Choroid plexus epithelial cell (primary cell): ENCODE results near the gene ATP6V1F.

ENCODE experiments used
- DNase-seq: peaks from one replicate; pipeline ENCODE4 v3.0.0-alpha.2; 2010; ENCODE audit warnings: low read depth
- H3K4me3 ChIP-seq: 2 replicates; pipeline ENCODE4 v1.5.1; 2011; ENCODE audit warnings: low read depth, mild to moderate bottlenecking, control low read depth, low read length, moderate library complexity
- TF ChIP-seq, protein P1 (sequence below): conservative IDR thresholded peaks from 2 replicates; pipeline ENCODE4 v1.5.1; 2011; ENCODE audit warnings: low read depth, mild to moderate bottlenecking, control low read depth, inconsistent platforms, low read length, moderate library complexity

The ATP6V1F gene

DNA sequence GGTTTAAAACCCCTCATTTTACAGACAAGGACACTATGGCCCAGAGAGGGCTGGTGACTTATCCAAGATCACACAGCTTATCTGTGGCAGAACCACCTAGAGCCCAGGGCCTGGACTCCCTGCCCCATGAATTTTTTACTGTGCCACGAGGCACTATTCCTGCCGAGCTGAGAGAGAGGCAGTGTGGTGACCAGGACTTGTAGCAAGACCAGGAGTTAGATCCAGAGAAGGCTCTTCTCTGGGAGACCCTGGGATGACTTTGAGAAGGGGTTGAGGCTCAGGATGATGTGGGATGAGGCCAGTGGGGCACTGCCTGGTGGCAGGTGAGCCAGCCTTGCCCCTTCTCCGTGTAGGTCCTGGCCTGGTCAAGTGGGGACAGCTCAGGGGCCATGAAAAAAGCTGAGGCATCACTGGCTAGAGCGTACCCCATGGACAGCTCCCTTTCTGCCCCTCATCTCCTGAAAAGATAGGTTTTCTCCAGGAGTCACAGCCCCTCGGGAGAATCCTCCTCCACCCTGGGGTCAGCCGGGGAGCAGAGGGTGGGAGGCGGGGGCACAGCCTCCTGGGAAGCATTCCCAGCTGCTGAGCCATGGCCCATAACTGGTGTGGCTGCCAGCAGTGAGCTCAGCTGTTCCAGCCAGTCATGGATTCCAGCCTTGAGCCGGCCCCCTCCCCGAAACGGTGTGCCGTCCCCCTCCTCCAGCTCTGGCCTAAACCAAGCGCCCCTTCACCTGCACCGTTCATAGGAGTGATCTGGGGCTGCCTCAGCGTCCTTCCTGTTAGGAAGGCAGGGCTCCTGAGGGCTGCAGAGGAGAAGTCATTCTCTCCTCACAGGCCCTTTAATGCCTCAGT, 26.6 kb upstream of the ATP6V1F start:
- no peak overlapping the region for H3K4me3 ChIP-seq
- peak; percentile 19 for DNase-seq
- TF ChIP-seq, protein P1, sequence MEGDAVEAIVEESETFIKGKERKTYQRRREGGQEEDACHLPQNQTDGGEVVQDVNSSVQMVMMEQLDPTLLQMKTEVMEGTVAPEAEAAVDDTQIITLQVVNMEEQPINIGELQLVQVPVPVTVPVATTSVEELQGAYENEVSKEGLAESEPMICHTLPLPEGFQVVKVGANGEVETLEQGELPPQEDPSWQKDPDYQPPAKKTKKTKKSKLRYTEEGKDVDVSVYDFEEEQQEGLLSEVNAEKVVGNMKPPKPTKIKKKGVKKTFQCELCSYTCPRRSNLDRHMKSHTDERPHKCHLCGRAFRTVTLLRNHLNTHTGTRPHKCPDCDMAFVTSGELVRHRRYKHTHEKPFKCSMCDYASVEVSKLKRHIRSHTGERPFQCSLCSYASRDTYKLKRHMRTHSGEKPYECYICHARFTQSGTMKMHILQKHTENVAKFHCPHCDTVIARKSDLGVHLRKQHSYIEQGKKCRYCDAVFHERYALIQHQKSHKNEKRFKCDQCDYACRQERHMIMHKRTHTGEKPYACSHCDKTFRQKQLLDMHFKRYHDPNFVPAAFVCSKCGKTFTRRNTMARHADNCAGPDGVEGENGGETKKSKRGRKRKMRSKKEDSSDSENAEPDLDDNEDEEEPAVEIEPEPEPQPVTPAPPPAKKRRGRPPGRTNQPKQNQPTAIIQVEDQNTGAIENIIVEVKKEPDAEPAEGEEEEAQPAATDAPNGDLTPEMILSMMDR: no peak

DNA sequence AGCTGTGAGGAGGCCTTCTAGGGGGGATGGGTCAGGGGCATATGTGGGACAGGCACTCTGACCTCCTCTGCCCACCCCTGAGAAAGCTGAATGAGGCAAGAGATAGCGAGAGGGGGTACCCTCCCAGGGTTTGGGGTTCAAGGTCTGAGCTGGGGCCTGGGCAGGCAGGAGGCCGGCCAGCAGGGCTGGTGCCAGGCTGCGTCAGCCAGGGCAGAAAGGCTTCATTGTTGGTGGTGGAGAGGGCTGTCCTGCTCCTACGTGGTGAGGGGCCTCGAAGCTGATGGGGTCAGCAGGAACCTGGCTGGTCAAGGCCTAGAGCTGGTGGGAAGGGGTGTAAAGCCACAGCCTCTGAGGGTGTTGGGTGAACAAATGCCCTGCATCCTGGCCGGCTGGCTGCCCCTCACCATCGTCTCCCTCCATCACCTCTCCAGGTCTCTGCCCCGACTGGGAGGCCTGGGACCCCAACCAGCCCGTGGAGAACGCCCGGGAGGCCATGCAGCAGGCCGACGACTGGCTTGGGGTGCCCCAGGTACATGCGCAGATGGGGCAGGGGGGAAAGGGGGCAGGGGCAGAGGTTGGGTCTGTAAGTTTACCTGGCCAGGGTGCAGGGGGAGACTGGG, 25.8 kb upstream of the ATP6V1F start:
- TF ChIP-seq, protein P1: no peak
- no peak overlapping the region for H3K4me3 ChIP-seq
- no peak for DNase-seq

DNA sequence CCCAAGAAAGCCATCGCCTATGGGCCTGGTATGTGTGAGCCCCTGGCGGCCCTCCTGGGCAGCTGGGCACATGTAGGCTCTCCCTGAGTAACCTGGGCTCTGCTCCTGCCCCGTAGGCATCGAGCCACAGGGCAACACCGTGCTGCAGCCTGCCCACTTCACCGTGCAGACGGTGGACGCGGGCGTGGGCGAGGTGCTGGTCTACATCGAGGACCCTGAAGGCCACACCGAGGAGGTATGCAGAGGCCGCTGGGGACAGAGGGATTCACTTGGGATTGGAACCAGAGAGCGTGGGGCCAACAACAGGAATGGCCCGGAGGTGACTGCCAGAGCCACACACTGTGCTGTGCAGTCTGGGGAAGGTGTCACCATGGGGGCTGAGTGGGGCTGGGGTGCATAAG, 25.1 kb upstream of the ATP6V1F start:
- TF ChIP-seq, protein P1: no peak
- DNase-seq: no peak
- H3K4me3 ChIP-seq: no peak overlapping the region

DNA sequence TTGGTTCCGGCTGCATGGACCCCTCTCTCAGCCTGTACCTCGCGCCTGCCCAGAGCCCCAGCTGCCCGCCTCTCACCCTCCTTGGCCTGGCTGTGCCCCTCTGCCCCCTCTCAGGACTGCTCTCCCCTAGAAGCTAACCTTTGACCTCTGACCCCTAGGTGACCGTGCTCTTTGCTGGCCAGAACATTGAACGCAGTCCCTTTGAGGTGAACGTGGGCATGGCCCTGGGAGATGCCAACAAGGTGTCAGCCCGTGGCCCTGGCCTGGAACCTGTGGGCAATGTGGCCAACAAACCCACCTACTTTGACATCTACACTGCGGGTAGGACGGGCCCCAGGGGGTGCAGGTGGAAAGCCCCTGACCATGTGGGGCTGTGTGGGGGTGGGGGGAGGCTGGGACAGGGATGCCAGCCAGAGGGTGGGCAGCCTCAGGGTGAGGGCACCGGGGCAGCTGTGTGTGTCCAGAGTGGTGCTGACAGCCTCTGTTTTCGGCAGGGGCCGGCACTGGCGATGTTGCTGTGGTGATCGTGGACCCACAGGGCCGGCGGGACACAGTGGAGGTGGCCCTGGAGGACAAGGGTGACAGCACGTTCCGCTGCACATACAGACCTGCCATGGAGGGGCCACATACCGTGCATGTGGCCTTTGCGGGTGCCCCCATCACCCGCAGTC, 24.4 kb upstream of the ATP6V1F start:
- TF ChIP-seq, protein P1: no peak
- no peak overlapping the region for H3K4me3 ChIP-seq
- DNase-seq: no peak

DNA sequence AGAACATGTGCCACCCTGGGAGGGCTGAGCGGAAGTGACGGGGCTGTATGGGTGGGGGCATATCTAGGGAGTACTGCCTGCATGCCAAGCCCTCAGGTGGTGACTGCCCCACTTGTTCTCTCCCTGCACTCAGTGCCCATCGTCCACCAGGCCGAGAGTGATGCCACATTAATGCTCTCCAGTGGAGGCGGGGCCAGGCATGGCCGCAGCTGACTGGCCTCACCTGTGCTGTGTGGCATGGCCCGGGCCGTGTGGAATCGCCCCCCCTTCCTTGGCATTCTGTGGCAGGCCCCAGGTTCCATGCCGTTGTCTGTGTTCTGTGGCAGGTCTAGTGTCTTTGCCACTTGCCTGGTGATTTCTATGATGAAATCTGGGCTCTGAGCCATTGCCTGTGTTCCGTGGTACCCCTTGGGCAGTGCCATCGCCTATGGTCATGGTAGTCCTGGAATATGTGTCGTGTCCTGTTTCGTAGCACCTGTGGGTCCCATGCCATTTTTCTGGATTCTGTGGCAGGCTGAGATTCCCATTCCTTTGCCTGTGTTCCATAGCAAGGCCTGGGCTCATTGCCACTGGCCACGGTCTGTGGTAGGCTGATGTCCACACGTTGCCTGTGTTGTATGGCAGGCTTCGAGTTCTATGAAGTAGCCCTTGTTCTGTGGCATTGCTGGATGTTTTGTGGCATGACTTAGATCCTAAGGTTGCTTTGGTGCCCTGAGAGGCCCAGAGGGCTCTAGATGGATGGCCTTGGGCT, 23.5 kb upstream of the ATP6V1F start:
- DNase-seq: no peak
- TF ChIP-seq, protein P1: no peak
- H3K4me3 ChIP-seq: no peak overlapping the region

DNA sequence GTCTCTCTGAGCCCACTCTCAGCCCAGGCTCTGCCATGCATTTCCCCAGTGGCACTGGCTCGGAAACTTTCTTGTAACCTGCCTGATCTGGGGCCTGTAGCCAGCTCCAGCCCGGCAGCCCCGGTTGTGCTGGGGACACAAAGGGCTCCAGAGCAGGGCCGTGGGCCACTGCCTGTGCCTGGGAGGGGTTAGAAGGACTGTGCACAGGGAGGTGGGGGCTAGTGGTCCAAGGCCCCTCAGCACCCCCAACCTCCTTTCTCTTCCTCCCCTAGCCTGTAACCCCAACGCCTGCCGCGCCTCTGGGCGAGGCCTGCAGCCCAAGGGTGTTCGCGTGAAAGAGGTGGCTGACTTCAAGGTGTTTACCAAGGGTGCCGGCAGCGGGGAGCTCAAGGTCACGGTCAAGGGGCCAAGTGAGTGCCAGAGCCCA, 22.9 kb upstream of the ATP6V1F start:
- TF ChIP-seq, protein P1: no peak
- no peak for DNase-seq
- H3K4me3 ChIP-seq: no peak overlapping the region
